CD1c-positive myeloid dendritic cell (primary cell): Measurements from ENCODE around the gene VPS41.
A peak's percentile ranks its signal among the peaks of the same experiment; 100 is the strongest.

Source experiments
- DNase-seq: peaks from one replicate; pipeline ENCODE4 v3.0.0-alpha.2; 2016; ENCODE audit errors: extremely low spot score

The VPS41 gene

DNA sequence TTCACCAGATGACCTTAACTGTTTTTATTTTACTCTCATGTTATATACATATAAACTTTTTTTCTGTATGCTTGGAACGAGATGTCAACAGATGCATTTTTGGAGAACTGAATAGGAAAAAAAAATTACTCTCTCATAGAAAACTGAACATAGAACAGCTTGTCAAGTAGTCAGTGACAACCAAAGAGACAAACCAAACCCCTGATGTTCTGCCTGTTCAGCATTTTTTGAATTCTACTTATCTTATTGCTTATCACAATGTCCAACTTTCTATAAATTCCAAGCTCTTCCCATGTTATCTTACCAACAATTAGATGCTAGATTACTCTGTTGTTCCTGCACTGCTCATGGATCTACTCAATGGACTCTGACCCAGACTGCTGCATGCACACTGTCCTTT lies 95.2 kb downstream of the VPS41 start:
- no peak for DNase-seq

GRCh38 chr7:38806912-38807311 lies 102.1 kb downstream of the VPS41 start:
- DNase-seq: no peak

GRCh38 chr7:38801786-38802185 lies 107.2 kb downstream of the VPS41 start:
- no peak for DNase-seq

DNA sequence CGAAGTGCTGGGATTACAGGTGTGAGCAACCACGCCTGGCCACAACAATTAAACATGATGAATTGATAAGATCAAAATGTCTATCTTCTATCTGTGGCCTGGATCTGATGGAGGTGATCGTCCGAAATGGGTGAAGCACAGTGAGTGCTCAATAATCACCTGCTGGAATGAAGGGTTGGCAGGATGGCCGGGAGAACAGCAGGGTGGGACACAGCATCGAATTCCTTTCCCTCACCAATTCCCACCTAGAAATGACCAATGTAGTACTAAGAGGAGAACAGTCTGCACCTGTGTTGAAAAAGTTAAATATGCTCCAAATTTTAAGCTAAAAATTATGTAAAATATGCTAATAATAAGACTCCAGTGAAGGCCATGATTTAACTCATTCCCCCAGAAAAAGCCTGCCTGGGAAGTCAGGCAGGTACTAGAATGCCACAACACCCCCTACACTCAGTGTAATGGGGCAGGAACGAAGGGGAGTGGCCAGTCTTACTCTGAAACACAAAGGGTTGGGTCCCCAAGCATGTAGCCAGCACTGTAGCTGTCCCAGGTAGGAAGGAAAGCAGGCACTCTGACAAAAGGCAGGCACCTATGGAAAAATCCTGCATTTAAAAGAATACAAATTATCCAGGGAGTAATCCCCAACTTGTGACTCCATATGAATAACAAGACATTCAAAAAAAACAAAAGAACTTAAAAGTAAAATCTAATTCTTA lies 110.3 kb downstream of the VPS41 start:
- DNase-seq: no peak

GRCh38 chr7:38796626-38797501 lies 112.1 kb downstream of the VPS41 start:
- DNase-seq: peak; percentile 69

DNA sequence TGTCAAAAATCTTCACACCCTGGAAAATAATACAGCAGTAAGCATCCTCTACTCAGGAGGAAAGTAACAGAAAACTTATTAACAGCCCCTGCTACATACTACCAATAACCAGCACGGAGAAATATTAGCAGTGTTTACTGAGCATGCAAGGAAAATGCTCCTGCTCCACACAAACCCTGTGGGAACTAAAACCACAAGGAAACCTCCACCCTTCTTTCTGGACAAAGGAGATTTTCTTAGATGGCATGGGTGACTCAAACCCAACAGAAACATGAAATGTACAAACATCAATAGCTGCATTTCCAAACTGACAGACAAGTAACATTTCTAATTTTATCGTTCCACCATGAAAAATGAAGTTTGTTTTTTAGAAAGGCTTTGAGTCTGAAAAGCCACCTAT lies 113.4 kb downstream of the VPS41 start:
- no peak for DNase-seq

GRCh38 chr7:38781991-38782390 lies 127.0 kb downstream of the VPS41 start:
- no peak for DNase-seq

DNA sequence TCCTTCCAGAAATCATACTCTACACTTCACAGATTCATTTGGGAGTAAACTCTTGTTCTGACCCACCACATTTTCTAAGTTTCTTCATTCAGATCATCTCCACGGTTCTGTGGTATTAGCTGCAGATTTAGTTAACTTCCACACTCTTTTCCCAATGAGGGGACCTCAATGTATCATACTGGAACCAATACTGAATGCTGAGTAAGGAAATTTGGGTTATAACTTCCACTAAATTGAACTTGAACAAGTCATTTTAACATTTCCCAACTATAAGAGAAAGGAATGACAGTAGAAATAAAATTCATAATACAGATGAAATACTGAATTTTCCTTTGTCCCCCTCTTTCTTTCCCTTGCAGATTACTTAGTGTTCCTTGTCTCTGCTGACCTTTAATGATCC lies 131.4 kb downstream of the VPS41 start:
- no peak for DNase-seq

DNA sequence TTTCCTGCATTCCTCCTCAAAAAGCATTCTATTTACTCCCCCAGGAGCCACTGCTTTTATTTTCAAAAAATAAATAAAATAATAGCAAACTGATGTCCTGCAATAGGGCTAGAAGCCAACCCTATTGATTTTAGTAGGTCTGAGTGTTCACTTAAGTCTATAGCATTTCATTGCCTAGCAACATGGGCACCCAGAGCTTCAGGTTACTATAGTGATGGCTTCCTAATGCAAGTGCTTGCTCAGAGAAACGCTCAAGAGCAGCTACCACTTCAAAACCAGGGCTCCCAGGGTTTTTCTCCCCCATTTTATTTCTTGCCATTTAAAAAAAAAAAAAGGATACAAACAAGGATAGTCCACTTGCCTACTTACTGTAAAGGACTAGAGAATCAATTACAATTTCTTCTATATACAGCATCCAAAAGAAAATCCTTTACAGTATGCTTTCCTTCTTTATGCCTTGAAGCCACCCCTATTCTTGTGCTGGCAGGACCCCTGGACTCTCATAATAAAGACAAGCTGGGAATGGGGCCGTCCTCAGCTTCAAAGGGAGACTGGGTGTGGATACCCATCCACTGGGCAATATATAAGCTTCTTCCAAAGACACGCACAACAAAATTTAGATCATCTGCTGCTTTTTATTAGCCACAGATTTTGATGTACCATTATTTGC lies 133.3 kb downstream of the VPS41 start:
- no peak for DNase-seq

- DNase-seq: no peak
Measured at GRCh38 chr7:38773430-38773829, 135.6 kb downstream of the VPS41 start.

GRCh38 chr7:38760226-38760625 lies 148.8 kb downstream of the VPS41 start:
- DNase-seq: no peak

GRCh38 chr7:38759028-38759427 lies 150.0 kb downstream of the VPS41 start:
- DNase-seq: no peak

DNA sequence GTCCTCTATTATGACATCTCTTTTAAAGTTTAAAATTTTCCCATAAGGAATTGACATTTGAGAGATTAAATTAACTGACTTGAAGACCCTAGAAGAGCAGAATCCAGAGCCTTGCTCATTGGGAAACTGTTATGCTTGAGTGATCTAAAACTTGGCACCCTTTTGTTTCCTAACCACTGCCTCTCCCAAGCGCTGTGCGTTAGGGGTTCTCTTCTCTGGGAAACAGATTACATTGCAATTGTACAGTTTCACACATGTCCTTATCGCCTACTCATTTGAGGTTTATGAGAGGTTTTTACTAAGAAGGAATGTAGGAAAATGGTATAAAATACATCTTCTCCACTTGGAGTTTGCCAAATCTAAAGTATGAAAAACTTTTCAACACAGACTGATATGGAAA lies 151.1 kb downstream of the VPS41 start:
- no peak for DNase-seq

DNA sequence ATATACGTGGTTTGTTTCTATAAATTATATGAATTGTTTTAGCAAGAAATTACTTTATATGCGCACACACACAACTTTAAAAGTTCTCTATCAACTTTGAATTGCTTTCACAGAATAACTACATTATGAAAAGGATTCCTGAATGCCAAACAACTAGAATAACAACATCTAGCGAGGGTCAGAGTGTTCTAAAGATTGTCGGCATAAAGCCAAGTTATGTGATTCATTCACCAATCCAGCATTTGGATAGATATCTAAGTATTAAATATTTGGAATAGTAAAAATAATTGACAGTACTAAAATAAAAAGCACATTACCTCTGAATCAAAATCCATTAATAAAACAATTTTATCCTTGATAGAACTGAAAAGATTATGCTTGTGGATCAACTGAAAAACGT lies 152.5 kb downstream of the VPS41 start:
- DNase-seq: no peak

- DNase-seq: no peak
Measured at GRCh38 chr7:38753347-38753746, 155.6 kb downstream of the VPS41 start.

GRCh38 chr7:38751416-38751815 lies 157.6 kb downstream of the VPS41 start:
- DNase-seq: no peak

DNA sequence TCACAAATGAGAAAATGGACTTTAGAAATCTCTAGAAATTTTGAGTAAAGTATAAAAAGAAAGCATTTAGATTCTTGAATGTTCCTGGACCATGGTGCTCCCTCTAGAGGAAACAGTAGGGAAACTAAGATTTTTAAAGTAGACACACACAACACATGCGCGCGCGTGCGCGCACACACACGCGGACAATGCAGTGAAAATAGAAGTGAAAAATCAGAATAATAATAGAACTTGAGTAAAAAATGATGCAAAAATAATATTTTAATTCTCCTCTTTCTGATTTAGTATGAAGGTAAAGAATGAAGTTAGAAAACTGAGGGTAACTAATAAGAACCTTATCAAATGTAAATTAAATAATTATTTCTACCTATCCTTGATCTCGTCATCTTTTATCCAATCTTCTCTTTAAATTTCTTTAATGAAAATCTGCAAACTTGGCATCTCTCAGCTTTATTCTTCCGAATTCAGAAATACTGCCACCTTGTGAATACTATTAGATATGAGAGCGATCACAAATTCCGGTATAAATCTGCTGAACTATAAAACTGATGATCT lies 160.9 kb downstream of the VPS41 start:
- DNase-seq: no peak

DNA sequence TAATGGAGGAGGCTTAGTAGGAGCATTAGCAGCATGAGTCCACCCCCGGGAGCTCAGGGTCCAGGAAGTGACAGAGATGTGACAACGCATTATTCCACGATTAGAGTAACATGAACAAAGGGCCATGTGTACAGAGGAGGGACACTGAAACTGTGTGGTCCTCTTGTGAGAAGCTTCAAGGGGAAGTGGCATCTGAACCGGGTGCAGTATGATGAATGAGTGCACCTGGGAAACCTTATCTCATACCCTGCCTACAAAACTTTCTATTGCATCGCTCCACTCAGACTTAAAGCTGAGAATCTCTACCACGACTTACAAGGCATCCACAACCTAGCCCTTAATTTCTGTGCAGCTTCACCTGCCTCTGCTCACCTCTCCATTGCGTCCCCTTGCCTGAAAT lies 162.6 kb downstream of the VPS41 start:
- DNase-seq: no peak

- DNase-seq: peak; percentile 62
Measured at GRCh38 chr7:38744746-38745145, 164.2 kb downstream of the VPS41 start.

DNA sequence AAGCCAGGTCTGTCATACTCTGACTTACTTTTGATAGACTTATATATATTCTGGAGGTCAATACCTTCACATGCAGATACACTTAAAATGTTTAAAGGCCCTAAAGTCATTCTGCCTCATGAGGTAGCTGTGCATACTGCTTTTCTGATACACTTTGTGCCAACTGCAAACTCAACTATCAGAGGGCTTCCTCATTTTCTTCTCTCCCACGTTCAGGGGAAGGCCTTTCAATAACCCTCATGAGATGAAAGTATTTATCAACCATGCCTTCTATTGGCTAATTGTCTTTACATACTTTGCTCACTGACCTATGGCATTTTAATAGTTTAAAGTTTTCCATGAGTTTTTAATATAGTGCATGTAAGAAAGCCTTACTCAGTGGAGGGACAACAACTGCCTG lies 165.1 kb downstream of the VPS41 start:
- peak; percentile 25 for DNase-seq

DNA sequence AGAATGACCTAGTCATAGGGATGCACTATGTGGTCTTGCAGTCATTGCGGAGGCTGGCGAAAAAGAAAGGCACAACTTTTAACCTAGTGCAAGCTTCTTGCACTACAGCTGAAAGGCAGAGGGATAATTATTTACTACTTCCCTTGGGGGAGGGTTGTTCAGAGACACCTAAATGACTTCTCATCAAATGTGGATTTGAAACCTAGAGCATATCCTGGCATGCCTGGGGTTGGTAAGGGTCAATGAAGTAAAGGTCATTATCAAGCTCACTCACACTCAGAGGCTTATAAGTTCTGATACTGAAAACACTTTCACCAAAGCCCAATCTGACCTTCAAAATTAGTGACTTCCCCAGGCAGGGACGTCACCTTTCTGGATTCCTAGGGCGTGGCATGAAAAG lies 168.9 kb downstream of the VPS41 start:
- DNase-seq: no peak

DNA sequence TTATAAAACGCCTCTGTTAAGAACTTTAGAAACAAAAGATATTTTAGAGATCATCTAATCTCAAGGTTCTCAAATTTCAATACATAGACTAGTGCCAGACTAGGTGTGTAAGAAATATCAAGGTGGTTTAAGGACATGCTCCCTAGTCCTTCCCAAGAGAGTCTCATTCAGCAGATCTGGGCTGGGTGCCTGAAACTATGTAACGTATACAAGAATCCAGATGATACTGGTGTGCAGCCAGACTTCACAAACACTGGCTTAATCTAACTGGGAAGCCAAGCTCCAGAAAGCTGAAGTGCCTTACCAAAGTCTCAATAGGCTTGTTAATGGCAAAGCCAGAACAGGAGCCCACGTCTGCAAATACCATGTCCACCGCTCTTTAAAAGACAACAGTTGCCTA lies 172.9 kb downstream of the VPS41 start:
- DNase-seq: no peak
